HG03378 (cell line): ENCODE measurements around the gene CEMP1.
"Not testable (repeated sequence)": the region's sequence is repeated elsewhere in the genome, so short reads cannot be mapped to it uniquely, and the experiment has no call there.

Experiments
- ATAC-seq: cut with Tn5 transposase; IDR thresholded peaks from one replicate; pipeline ENCODE4 v1.9.1; 2021; ENCODE audit warnings: mild to moderate bottlenecking, moderate library complexity; ENCODE audit not compliant: unreplicated experiment

Gene CEMP1

GRCh38 chr16:2537451-2538379 is 6.5 kb upstream of the CEMP1 start, which contains the start of gene PDPK1:
TSS of gene PDPK1 (plus strand) at chr16:2538021. CDS start at chr16:2538113, 92 bp downstream.
- ATAC-seq = peak; percentile 45

GRCh38 chr16:2535625-2536013 is 4.4 kb upstream of the CEMP1 start:
- ATAC-seq = no peak

GRCh38 chr16:2534335-2534734 is 3.1 kb upstream of the CEMP1 start:
- not testable (repeated sequence) for ATAC-seq

GRCh38 chr16:2533912-2534311 is 2.7 kb upstream of the CEMP1 start:
- no peak for ATAC-seq

GRCh38 chr16:2533142-2533755 is 2.0 kb upstream of the CEMP1 start:
- ATAC-seq = not testable (repeated sequence)

GRCh38 chr16:2532494-2533141 is 1.4 kb upstream of the CEMP1 start:
- no peak for ATAC-seq

- peak; percentile 63 for ATAC-seq
Observed at GRCh38 chr16:2531696-2532493, 687 bp upstream of the CEMP1 start.

GRCh38 chr16:2530629-2531318 is 434 bp downstream of the CEMP1 start:
- no peak for ATAC-seq

GRCh38 chr16:2529961-2530628 is 1.1 kb downstream of the CEMP1 start:
- no peak for ATAC-seq

DNA sequence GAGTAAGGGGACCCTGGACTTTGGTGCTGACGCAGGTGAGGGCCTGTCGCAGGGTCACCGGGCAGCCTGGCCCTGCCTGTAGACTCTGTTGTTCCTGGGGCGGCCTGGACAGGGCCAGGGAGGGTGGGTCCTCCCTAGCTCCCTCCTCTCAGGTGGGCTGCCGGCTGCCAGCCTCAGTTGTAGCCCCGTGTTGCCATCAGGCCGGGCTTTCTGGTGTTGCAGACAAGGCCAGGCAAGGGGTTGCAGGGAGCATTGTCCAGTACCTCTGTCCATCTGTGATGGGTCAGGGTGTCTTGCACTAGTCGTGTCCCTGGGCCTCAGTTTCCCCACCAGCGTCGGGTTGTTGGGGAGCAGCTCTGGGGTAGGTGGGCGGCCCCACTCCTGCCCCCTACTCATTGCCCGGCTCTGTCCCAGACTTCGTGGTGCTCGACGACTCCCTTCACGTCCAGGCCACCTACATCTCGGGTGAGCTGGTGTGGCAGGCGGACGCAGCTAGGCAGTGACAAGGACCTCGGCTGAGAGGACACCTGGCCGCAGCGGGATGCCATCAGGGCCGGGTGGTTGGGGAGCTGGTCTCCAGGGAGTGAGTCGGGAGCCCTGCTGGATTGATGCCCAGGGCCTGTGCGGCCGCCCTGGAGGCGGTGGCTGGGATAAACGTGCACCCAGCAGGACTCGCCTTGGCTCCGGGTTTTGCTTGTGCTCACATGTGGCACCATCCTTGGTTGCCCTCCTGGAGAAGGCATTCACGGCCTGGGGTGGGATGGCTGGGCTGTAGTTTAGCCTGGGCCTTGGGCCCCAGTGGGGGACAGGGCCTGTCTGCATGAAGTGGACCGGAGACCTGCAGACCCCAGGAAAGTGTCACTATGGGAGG is 1.9 kb downstream of the CEMP1 start:
- no peak for ATAC-seq

DNA sequence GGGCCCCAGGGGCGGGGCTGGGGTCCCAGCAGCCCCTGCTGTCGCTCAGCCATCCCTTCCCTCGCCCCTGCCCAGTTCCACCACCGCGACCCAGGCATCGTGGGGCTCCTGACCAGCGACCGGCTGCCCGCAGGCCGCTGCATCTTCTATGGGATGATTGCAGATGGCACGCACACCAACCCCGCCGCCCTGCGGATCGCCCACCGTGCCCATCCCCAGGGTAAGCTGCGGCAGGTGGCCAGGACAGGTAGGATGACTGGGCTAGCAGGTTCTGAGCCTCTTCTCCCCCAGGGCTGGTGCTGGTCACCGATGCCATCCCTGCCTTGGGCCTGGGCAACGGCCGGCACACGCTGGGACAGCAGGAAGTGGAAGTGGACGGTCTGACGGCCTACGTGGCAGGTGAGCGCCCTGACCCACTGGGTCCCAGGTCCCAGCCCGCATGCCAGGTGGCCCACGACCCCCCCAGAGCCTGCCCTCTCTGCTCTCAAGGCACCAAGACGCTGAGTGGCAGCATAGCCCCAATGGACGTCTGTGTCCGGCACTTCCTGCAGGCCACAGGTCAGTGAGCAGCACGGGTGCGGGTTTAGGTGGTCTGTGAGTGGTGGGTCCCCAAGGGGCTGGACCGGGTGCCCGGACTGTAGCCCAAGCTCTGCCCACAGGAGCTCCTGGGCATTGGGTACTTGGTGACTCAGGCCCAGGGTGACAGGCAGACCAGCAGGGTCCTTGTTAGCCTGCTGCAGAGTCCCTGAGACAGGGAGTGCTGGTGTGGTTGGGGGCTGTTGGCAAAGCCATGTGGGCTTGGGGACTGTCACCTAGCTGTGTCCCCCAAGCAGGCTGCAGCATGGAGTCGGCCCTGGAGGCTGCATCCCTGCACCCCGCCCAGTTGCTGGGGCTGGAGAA is 2.8 kb downstream of the CEMP1 start:
- ATAC-seq = no peak

DNA sequence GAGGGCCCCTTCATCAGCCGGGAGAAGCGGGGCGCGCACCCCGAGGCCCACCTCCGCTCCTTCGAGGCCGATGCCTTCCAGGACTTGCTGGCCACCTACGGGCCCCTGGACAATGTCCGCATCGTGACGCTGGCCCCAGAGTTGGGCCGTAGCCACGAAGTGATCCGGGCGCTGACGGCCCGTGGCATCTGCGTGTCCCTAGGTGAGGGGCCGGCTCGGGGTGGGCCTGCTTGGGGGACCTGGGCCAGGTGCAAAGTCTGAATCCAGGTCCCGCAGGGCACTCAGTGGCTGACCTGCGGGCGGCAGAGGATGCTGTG is 3.5 kb downstream of the CEMP1 start:
- ATAC-seq = no peak

DNA sequence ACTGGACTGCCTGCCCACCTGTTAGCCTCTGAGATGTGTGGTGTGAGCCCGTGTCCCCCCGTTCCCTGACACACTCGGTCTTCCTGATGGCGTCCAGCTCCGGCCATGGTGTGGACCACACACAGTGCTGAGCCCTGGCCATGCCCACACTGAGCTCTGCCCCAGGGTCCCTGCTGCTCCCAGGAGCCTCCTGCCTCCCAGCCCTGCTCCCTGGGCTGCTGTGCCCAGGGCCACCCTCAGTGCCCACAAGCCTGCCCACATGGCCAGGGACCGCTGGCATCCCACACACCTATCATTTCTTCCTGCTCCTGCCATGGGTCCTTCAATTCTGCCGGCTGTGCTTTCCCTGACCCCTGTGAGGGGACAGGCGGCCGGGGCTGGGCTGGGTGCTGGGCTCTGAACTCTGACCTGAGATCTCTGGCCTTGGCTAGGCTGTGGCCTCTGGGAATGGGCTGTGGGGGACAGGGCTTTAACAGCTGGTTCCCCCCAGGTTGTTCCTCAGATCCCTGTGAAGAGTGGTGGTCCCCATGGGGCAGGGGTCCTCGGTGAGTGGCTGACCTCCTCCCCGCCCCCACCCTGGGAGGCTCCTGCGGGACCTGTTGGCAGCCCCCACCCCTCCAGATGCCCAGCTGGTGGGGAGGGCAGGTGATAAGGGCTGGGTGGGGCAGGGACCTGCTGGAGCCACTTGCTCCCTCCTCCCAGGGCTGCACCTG is 4.0 kb downstream of the CEMP1 start:
- no peak for ATAC-seq

- no peak for ATAC-seq
Observed at GRCh38 chr16:2526135-2526534, 5.1 kb downstream of the CEMP1 start.

DNA sequence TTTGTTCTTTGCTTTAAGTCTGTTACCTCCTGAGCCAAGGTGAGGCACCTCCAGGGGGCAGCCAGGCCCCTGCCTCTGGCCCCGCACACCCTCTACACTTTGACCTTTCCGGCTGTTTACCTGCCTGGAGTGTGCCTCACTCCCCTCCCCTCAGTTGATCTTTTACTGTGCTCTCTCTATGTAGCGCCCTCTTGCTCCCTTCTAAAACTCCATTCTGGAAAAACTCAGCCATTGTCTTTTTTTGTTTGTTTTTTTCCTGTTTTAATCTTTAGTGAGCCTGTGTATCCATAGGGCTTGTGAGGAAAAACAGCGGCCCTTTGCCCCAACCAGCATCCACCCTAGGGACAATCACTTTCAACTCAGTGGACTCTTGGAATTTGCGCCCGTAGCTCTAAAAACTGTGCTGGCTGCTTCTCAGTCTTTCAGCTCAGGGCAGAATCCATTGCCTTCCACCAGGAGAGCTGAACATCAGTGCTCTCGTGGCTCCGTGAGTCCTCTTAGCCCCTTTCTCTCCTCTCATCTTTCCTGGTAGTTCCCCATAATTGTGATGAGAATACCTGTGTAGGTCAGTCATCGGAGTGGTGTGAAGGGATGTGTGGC is 6.8 kb downstream of the CEMP1 start:
- ATAC-seq = no peak

GRCh38 chr16:2523801-2524231 is 7.4 kb downstream of the CEMP1 start:
- ATAC-seq = no peak
